Measurements from ENCODE around the gene CDIPT.

GRCh38 chr16:29830774-29831173 is 32.3 kb downstream of the CDIPT start:
- TF ChIP-seq CTCF (conservative IDR thresholded peaks at IDR 0.05; ENCODE audit: low read depth, low read length) (no peak), EZH2phosphoT487 (IDR thresholded peaks at IDR 0.05; ENCODE audit: borderline replicate concordance, low read length) (no peak), EZH2 (IDR thresholded peaks at IDR 0.05; ENCODE audit: low read length, unreplicated experiment) (no peak)
